GM18508 (cell line): Measurements from ENCODE around the gene PAX1.

Source experiments
- ATAC-seq: cut with Tn5 transposase; IDR thresholded peaks from one replicate; pipeline ENCODE4 v1.9.1; 2021; ENCODE audit warnings: moderate number of reproducible peaks; ENCODE audit not compliant: insufficient read depth, unreplicated experiment

PAX1 gene

DNA sequence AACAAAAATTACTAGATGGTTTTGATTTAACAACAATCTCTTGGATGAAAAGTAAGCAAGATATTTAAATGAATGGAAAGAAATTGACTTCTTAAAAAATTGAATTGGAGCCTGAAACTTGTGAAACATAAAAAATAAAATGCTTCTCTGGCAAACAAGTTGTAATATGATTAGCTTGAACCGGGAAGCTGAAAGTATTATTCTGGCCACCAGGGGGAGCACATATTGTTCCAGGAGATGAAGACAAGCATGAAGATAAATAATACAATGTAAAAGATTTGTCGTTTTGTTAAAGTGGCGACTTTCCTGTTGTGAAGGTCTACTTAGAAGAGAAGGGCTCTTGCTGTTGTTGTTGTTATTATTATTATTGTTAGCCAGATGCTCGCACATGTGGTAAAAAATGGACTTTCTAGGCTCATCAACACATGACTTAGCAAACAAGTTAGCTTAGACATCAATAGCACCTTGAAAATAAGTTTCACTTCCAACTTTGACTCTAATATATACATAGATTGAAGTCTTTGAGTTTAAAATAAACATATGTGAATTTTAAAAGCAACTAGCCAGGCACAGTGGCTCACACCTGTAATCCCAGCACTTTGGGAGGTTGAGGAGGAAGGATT is 14.2 kb downstream of the PAX1 start:
- no peak for ATAC-seq

DNA sequence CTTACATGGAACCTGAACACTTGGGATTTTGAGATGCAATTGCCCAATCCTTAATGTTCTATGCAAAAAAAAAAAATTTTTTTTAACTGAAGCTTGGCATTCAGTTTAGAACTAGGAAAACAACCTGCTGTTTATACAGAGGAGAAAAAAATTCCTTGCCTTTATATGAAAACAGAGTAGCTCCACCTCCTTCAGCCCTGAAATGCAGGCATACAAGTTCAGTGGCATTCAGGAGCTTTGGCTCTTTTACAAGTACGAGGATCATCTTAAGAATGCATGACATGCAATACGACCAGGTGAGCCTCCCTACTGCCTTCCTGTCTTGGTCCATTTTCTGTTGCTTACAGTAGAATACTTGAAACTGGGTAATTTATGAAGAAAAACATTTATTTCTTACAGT is 20.4 kb downstream of the PAX1 start:
- no peak for ATAC-seq

DNA sequence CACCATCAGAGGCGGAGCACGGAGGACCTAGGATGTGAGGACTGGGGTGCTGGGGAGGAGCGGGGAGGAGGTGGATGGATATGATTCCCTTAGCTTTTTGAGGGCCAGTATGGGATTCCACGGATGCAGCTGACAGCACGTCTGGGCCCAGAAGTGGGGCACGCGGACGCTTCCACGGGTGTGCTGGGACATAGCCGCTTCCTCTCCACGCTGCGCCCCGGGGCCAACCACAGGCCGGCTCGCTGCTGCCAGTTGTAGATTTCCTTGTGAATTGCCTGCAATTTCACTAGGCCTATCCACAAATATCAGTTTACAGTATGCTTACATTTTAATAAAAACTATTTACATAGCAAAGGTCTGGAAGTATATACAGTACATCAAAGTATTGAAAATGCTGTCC is 23.9 kb downstream of the PAX1 start:
- no peak for ATAC-seq

DNA sequence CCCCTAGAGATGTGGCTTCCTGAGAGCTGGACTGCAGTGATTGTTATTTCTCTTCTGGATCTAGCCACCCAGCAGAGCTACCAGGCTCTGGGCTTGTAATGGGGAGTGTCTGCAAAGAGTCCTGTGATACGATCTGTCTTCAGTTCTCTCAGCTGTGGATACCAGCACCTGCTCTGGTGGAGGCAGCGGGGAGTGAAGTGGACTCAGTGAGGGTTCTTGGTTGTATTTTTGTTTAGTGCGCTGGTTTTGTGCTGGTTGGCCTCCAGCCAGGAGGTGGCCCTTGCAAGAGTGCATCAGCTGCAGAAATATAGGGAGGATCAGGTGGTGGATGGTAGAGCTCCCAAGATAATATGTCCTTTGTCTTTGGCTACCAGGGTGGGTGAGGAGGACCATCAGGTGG is 33.7 kb downstream of the PAX1 start:
- no peak for ATAC-seq

DNA sequence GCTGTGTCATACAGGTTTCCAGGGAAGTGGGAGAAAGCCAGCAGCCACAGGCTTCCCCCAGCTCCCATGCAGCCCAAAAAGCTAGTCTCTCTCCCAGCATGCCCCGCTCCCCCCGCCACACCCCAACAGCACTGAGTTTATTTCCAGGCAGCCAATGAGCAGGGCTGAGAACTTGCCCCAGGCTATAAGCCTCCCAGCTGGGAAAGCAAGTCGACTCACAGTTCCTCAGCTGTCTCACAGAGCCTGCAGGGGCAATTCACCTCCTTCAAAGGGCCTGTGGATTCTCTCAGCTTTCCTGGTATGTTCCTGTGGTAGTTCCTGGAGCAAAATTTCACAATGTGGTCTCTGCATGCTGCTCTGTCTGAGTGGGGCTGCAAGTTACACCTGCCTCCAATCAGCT is 34.2 kb downstream of the PAX1 start:
- ATAC-seq = no peak

DNA sequence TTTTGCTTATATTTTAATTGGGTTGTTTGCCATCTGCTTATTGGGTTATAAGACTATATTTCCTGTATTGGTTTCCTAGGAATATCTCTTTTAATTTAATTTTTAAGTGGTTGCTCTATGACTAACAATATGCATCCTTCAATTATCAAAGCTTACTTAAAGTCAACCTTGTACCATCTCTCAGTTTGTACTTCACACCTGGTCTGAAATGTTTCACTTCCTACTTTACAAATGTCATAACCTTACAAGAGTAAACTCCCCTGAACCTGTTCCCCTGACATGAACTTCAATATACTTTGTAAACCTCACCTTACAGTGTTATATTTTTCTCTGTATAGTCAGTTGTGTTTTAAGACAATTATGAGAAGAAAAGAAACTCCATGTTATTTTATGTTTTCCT is 35.8 kb downstream of the PAX1 start:
- ATAC-seq = no peak

DNA sequence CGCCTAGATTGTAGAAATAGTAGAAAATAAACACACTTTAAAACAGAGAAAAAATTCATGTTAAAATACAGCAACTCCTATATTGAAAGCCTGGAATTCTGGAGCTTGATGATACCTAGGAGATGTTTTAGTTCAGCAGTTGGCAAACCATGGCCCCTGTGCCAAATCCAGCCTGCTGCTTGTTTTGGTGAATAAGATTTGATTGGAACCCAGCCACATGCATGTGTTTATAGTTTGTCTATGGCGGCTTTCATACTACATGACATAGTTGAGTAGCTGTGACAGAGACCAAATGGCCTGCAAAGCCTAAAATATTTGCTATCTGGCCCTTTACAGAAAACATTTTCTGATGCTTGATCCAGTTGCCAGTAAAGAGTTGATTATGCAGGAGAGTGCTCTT is 57.2 kb downstream of the PAX1 start:
- ATAC-seq = no peak

DNA sequence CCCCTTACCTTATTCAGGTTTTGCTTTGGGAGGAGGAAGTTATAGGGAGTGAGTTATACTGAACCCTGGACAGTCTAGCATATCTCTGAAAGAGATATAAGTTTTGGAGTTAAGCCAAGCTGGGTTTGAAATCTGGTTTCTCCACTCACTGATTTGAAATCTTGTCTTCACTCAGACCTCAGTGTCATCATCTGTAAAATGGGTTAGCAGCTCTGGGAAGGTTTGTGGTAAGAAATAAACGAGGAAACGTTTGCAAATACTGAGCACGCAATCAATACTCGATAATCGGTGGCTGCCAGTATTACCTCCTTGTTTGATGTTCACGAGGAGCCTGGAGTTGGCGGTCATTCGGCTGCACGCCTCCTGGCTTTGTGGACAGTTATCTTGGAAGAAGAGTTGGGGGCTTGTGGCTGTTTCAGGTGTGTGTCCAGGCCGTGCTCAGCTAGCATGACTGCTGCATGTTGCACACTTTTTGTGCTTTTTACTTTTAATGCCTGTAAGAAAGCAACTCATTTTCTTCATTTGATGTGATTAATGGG is 61.8 kb downstream of the PAX1 start:
- ATAC-seq = no peak

DNA sequence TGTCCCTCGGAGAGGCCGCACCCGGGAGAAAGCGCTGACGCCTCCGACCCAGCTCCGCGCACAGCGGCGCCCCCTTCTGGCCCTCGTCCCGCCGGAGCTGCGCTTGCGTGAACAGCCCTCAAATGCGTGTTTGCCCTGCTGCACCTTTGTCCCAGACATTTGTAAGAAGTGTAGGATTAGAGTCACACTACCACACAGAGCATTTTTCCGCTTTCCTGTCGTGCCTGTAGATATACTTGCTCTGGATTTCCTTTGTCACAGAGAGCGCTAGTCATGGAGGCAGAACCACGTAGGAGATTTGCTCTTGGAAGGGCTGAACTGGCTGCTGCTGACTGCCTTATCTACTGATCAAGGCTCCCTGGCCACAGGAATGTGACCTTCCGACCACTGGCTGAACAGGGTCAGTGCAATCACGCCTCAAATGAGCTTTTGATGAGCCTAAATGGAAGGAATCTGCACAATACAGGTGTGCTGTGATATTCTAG is 62.3 kb downstream of the PAX1 start:
- ATAC-seq = no peak
